ENCODE measurements around the gene SMC1B. TPM values are rescaled to one million over a fixed set of nuclear protein-coding genes. Genes with fewer than 3 reads are reported as not detected.

Gene SMC1B
- total and polyA plus RNA-seq, 2 experiments from 2014 or later = 0.10 TPM; not detected in 1

Other genes with a start within 250 kb of the SMC1B start
- 39.1 and 43.8 TPM in 2 replicates for gene NUP50, start 249.7 kb downstream of the SMC1B start, total RNA-seq
- 15.3 and 16.0 TPM in 2 replicates for gene NUP50, start 249.7 kb downstream of the SMC1B start, polyA plus RNA-seq
- gene KIAA0930, start 172.7 kb downstream of the SMC1B start, total RNA-seq = 30.9 and 62.9 TPM in 2 replicates
- gene KIAA0930, start 172.7 kb downstream of the SMC1B start, polyA plus RNA-seq = 42.0 and 43.6 TPM in 2 replicates
- 14.4 and 14.9 TPM in 2 replicates for gene UPK3A, start 128.7 kb downstream of the SMC1B start, total RNA-seq
- gene UPK3A, start 128.7 kb downstream of the SMC1B start, polyA plus RNA-seq = 41.8 and 71.5 TPM in 2 replicates
- gene FAM118A, start 103.7 kb downstream of the SMC1B start, total RNA-seq = 65.7 and 94.2 TPM in 2 replicates
- 193 and 289 TPM in 2 replicates for gene FAM118A, start 103.7 kb downstream of the SMC1B start, polyA plus RNA-seq
- gene RIBC2, start 94 bp upstream of the SMC1B start, total RNA-seq = 0.48 and 0.50 TPM in 2 replicates
- gene RIBC2, start 94 bp upstream of the SMC1B start, polyA plus RNA-seq = 0.56 and 1.3 TPM in 2 replicates
- gene FBLN1, start 89.3 kb upstream of the SMC1B start, total RNA-seq = 185 and 201 TPM in 2 replicates
- 669 and 709 TPM in 2 replicates for gene FBLN1, start 89.3 kb upstream of the SMC1B start, polyA plus RNA-seq

All from hepatocyte (in vitro differentiated cells).